Gastroesophageal sphincter (tissue), 4 donors: ENCODE measurements around the gene ANXA5. TPM values are rescaled to one million over a fixed set of nuclear protein-coding genes. Genes with fewer than 3 reads are reported as not detected.

Experiments
- ATAC-seq: fragments of 150-250 bp; one replicate; pipeline ENCODE4 v1.9.1; 2016; ENCODE audit warnings: mild to moderate bottlenecking, moderate library complexity
- H3K27ac ChIP-seq, 4 donors: fragments of 200-600 bp; sonication (generic) in 3 of 4; 1 replicate in 3 of 4; 2 replicates in 1 of 4; pipeline ENCODE4 v1.5.1; 2016 to 2019
- H3K27me3 ChIP-seq: fragments of 200-600 bp; sonication (generic); one replicate; pipeline ENCODE4 v1.5.1; 2019
- H3K36me3 ChIP-seq, 2 donors: fragments of 200-600 bp; sonication (generic); one replicate each; pipeline ENCODE4 v1.5.1; 2019; ENCODE audit warnings: control low read depth in 1 of 2
- H3K4me1 ChIP-seq, 3 donors: fragments of 200-600 bp; sonication (generic); 1 replicate in 2 of 3; 2 replicates in 1 of 3; pipeline ENCODE4 v1.5.1; 2016 to 2019; ENCODE audit warnings: control low read depth in 2 of 3
- H3K4me3 ChIP-seq, 2 donors: fragments of 200-600 bp; sonication (generic); one replicate each; pipeline ENCODE4 v1.5.1; 2019; ENCODE audit warnings: mild to moderate bottlenecking in 1 of 2, moderate library complexity in 1 of 2
- H3K9me3 ChIP-seq, 3 donors: fragments of 200-600 bp; sonication (generic); one replicate each; pipeline ENCODE4 v1.5.1; 2017 to 2019; ENCODE audit warnings: control low read depth in 2 of 3
- EP300 ChIP-seq: sonication (generic); formaldehyde crosslinking; IDR thresholded peaks from one replicate; pipeline ENCODE4 v1.6.1; 2017; ENCODE audit warnings: antibody characterized with exemption, mild to moderate bottlenecking
- POLR2A ChIP-seq, 2 donors: fragments of 450-650 bp; IDR thresholded peaks; one replicate each; pipeline ENCODE4 v1.6.1; 2017; ENCODE audit warnings: antibody characterized with exemption in 2 of 2, mild to moderate bottlenecking in 2 of 2, moderate library complexity in 1 of 2
- POLR2AphosphoS5 ChIP-seq: sonication (generic); formaldehyde crosslinking; IDR thresholded peaks from one replicate; pipeline ENCODE4 v1.6.1; 2017; ENCODE audit warnings: antibody characterized with exemption
- WGBS, 2 donors: methylation state at CpG; one replicate each; pipeline ENCODE4 v1.1.5; 2018; ENCODE audit warnings: low coverage in 1 of 2; 5-methylcytosine and 5-hydroxymethylcytosine counted together
- total RNA-seq, 4 donors: library from RNA; depleted of rRNA; stranded (reverse); fragments of >200 nt; gene quantifications; one replicate each; pipeline ENCODE4 v1.1.0, GENCODE V29; 2016
- TF ChIP-seq, protein P1 (sequence below), 4 experiments: fragments of 200-600 bp in 2 of 4; fragments of 450-650 bp in 2 of 4; sonication (generic) in 1 of 4; IDR thresholded peaks; one replicate each; pipeline ENCODE4 v1.5.1; 2017 to 2019; ENCODE audit warnings: antibody characterized with exemption in 4 of 4, mild to moderate bottlenecking in 2 of 4, moderate library complexity in 2 of 4

ANXA5 gene
- total RNA-seq, 4 donors from 2014 or later, result 235 to 412 (median 359) TPM

DNA sequence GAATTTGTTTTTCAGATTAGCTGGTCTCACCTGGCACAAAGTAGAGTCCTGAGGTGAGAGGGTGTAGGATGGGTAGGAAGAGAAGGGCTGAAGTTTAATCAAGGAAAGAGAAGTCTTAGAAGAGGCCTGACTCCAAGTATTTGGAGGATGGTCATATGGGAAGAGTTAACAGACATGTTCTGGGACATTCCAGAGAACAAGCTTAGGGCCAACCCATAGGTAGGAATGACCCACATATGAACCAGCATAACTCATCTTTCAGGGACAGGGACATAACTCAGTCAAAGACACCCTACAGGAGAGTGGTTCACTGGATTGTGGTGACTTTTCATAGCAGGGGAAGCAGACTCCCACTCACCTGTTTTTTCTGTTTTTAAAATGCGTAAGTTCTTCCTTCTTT is 27.9 kb upstream of the ANXA5 start:
- no peaks in the 10 kb centered on the region for H3K9me3 ChIP-seq
- H3K4me1 ChIP-seq, result no peaks in the 10 kb centered on the region
- H3K27ac ChIP-seq, result no peak overlapping the region
- no peaks in the 10 kb centered on the region for H3K36me3 ChIP-seq
- no peak overlapping the region for H3K4me3 ChIP-seq
- ATAC-seq, result no peak
- no peak for TF ChIP-seq POLR2AphosphoS5
- no peak for TF ChIP-seq EP300
- TF ChIP-seq, protein P1, sequence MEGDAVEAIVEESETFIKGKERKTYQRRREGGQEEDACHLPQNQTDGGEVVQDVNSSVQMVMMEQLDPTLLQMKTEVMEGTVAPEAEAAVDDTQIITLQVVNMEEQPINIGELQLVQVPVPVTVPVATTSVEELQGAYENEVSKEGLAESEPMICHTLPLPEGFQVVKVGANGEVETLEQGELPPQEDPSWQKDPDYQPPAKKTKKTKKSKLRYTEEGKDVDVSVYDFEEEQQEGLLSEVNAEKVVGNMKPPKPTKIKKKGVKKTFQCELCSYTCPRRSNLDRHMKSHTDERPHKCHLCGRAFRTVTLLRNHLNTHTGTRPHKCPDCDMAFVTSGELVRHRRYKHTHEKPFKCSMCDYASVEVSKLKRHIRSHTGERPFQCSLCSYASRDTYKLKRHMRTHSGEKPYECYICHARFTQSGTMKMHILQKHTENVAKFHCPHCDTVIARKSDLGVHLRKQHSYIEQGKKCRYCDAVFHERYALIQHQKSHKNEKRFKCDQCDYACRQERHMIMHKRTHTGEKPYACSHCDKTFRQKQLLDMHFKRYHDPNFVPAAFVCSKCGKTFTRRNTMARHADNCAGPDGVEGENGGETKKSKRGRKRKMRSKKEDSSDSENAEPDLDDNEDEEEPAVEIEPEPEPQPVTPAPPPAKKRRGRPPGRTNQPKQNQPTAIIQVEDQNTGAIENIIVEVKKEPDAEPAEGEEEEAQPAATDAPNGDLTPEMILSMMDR (IDR thresholded peaks at IDR 0.05), result no peak
- no peak for TF ChIP-seq POLR2A (IDR thresholded peaks at IDR 0.05)
- no peaks in the 10 kb centered on the region for H3K27me3 ChIP-seq
- WGBS, 2 donors, result 100% methylated on average over 1 of the region's 1 CpG; no CpG with 5 or more reads in 1 of the 2 donors

DNA sequence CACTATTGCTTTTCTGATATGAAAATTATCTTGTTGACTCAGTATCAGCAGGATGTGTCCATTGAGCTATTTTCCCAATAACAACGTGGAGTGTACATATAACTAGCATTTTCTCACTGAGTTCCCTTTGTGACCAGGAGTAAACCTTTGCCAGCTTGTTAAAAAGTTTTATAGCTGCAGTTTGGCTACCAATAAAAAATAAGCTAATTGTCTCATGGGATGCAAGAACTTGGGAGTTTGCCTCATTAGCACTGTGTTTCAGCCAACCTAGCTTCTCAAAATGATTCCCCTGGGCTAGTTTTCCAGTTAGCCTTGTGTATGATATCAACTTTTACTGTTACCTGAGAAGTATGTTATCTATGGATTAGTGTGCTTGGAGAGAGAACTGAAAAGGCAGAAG is 24.9 kb upstream of the ANXA5 start:
- no peaks in the 10 kb centered on the region for H3K4me1 ChIP-seq
- no peak overlapping the region for H3K27ac ChIP-seq
- TF ChIP-seq, protein P1 (IDR thresholded peaks at IDR 0.05), result no peak
- TF ChIP-seq POLR2A (IDR thresholded peaks at IDR 0.05), result no peak
- TF ChIP-seq EP300, result no peak
- no peak overlapping the region for H3K4me3 ChIP-seq
- 76 to 77% methylated on average over 1 of the region's 1 CpG for WGBS, 2 donors
- no peaks in the 10 kb centered on the region for H3K27me3 ChIP-seq
- no peak for ATAC-seq
- H3K36me3 ChIP-seq, result no peaks in the 10 kb centered on the region
- no peaks in the 10 kb centered on the region for H3K9me3 ChIP-seq

DNA sequence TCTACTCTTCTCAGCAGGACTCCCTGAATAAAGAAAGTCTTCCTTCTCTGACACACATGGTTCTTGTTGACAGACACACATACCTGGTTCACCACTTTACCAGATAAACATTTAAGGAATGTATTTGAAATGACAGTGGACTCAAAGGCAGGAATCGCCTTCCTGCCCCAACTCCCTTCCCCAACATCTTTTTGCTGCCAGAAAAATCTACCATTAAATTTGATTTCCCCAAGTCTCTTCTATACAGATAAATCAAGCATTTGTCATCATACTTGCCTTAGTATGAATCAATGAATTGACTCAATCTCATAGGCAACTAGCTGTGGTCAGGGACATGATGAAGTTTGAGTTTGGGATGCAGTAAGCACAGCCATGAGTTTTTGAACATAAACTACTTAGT is 23.3 kb upstream of the ANXA5 start:
- TF ChIP-seq POLR2AphosphoS5 (no peak), EP300 (no peak), POLR2A (IDR thresholded peaks at IDR 0.05) (no peak)
- TF ChIP-seq, protein P1 (IDR thresholded peaks at IDR 0.05), result no peak
- no peak overlapping the region for H3K27ac ChIP-seq
- ATAC-seq, result no peak
- H3K4me3 ChIP-seq, result no peak overlapping the region
- no peaks in the 10 kb centered on the region for H3K36me3 ChIP-seq
- H3K27me3 ChIP-seq, result no peaks in the 10 kb centered on the region
- no peaks in the 10 kb centered on the region for H3K4me1 ChIP-seq
- H3K9me3 ChIP-seq, result no peaks in the 10 kb centered on the region
- WGBS, 2 donors, result 71 to 88% methylated on average over 1 of the region's 1 CpG

DNA sequence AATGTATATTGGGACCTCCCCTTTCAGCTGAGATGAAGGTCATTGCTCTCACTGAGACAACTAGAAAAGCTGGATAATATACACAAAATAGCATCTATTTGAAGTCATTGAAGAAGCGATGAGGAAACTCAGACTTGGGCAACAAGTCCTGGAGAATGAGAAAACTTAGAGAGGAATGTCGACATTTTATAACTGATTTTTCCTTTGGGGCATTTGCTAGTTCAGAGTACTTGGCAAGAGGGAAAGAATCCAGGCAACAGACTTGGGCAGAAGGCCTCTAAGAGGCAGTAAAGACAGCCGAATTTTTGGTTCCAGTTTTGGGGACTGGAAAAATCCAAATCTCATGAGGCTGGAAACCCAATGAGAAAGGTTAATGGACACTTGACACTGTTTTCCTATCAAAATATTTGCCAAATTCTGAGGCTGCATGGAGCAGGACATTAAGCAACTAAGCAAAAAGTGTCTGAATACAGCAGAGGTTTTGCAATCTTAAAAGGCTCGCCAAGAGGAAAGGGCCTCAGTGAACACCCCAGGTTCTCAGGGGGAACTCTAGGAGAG is 21.0 kb upstream of the ANXA5 start:
- Histone ChIP-seq H3K36me3 (no peaks in the 10 kb centered on the region), H3K4me1 (no peaks in the 10 kb centered on the region), H3K4me3 (no peak overlapping the region), H3K9me3 (no peaks in the 10 kb centered on the region), H3K27ac (peak overlapping the region in 2 of 4 donors; percentile 41 to 51), H3K27me3 (no peaks in the 10 kb centered on the region)
- WGBS, 2 donors, result 53 to 81% methylated on average over 3 of the region's 4 CpGs
- peak; percentile 90 for ATAC-seq
- TF ChIP-seq EP300 (no peak), POLR2A (IDR thresholded peaks at IDR 0.05) (no peak), POLR2AphosphoS5 (no peak)
- TF ChIP-seq, protein P1 (IDR thresholded peaks at IDR 0.05), result no peak

DNA sequence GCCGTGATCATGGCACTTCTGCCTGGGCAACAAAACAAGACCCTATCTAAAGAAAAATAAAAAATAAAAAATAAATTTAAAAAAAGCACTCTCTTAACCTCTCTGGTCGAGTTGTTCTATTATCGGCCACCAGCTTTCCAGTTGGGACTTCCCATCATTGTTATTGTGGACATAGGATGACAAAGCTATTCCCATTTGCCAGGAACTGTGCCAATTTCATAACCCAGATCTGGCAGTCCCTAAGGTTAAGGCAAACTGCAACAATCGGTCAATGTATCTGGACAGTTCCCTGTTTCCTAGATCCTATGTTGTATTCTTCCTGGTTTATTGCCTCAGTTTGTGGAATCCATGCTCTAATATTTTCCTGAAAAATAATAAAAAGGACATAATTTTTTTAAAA is 17.8 kb upstream of the ANXA5 start:
- H3K27me3 ChIP-seq, result no peaks in the 10 kb centered on the region
- no peak overlapping the region for H3K27ac ChIP-seq
- H3K36me3 ChIP-seq, result no peaks in the 10 kb centered on the region
- 73 to 88% methylated on average over 4 of the region's 4 CpGs for WGBS, 2 donors
- H3K4me1 ChIP-seq, result peaks cover 0 to 9% (median 0%) of the 10 kb centered on the region in 3 donors
- TF ChIP-seq POLR2AphosphoS5 (no peak), EP300 (no peak), POLR2A (IDR thresholded peaks at IDR 0.05) (no peak)
- TF ChIP-seq, protein P1 (IDR thresholded peaks at IDR 0.05), result no peak
- no peak overlapping the region for H3K4me3 ChIP-seq
- H3K9me3 ChIP-seq, result no peaks in the 10 kb centered on the region
- no peak for ATAC-seq
